ENCODE data around the gene MAD2L2. TPM values are rescaled to one million over a fixed set of nuclear protein-coding genes. Genes with fewer than 3 reads are reported as not detected.
A peak's percentile ranks its signal among the peaks of the same experiment; 100 is the strongest.

The MAD2L2 gene
- total and polyA plus RNA-seq, 2 experiments from 2014 or later = 92.7 to 115 TPM

- no peaks in the 10 kb centered on the region for H3K9me3 ChIP-seq (ENCODE audit: low read depth)
- no peak overlapping the region for H3K27ac ChIP-seq
- H3K4me3 ChIP-seq = peak overlapping the region; percentile 65
- H3K36me3 ChIP-seq = peaks cover 6% of the 10 kb centered on the region
- TF ChIP-seq CTCF (IDR thresholded peaks at IDR 0.05; ENCODE audit: low read depth, low read length) = no peak
- no peak for DNase-seq (ENCODE audit: low read depth in 1 of 2, low spot score in 1 of 2)
- peaks cover 22% of the 10 kb centered on the region for H3K27me3 ChIP-seq
- peaks cover 6% of the 10 kb centered on the region for H3K4me1 ChIP-seq (ENCODE audit: low read depth)
Observed at GRCh38 chr1:11653861-11654136, 27.1 kb downstream of the MAD2L2 start.

GRCh38 chr1:11653101-11653860, 27.7 kb downstream of the MAD2L2 start:
- no peak for TF ChIP-seq CTCF (IDR thresholded peaks at IDR 0.05; ENCODE audit: low read depth, low read length)
- H3K27ac ChIP-seq = no peak overlapping the region
- DNase-seq (ENCODE audit: low read depth in 1 of 2, low spot score in 1 of 2) = no peak
- peaks cover 6% of the 10 kb centered on the region for H3K4me1 ChIP-seq (ENCODE audit: low read depth)
- peaks cover 22% of the 10 kb centered on the region for H3K27me3 ChIP-seq
- H3K36me3 ChIP-seq = peaks cover 6% of the 10 kb centered on the region
- H3K9me3 ChIP-seq (ENCODE audit: low read depth) = no peaks in the 10 kb centered on the region
- H3K4me3 ChIP-seq = no peak overlapping the region

- H3K36me3 ChIP-seq = peaks cover 4% of the 10 kb centered on the region
- no peak for DNase-seq (ENCODE audit: low read depth in 1 of 2, low spot score in 1 of 2)
- H3K4me3 ChIP-seq = no peak overlapping the region
- H3K9me3 ChIP-seq (ENCODE audit: low read depth) = no peaks in the 10 kb centered on the region
- peaks cover 22% of the 10 kb centered on the region for H3K27me3 ChIP-seq
- peaks cover 6% of the 10 kb centered on the region for H3K4me1 ChIP-seq (ENCODE audit: low read depth)
- TF ChIP-seq CTCF (IDR thresholded peaks at IDR 0.05; ENCODE audit: low read depth, low read length) = no peak
- H3K27ac ChIP-seq = no peak overlapping the region
Observed at GRCh38 chr1:11652203-11652780, 28.7 kb downstream of the MAD2L2 start.

- no peak for TF ChIP-seq CTCF (IDR thresholded peaks at IDR 0.05; ENCODE audit: low read depth, low read length)
- Histone ChIP-seq H3K9me3 (ENCODE audit: low read depth) (no peaks in the 10 kb centered on the region), H3K27me3 (peaks cover 22% of the 10 kb centered on the region), H3K4me3 (no peak overlapping the region), H3K27ac (no peak overlapping the region), H3K36me3 (no peaks in the 10 kb centered on the region), H3K4me1 (ENCODE audit: low read depth) (peaks cover 6% of the 10 kb centered on the region)
- no peak for DNase-seq (ENCODE audit: low read depth in 1 of 2, low spot score in 1 of 2)
Observed at GRCh38 chr1:11651017-11651416, 29.9 kb downstream of the MAD2L2 start.

GRCh38 chr1:11650331-11650991, 30.5 kb downstream of the MAD2L2 start:
- H3K4me1 ChIP-seq (ENCODE audit: low read depth) = peaks cover 1% of the 10 kb centered on the region
- TF ChIP-seq CTCF (IDR thresholded peaks at IDR 0.05; ENCODE audit: low read depth, low read length) = peak; percentile 71
- H3K27ac ChIP-seq = no peak overlapping the region
- H3K27me3 ChIP-seq = peaks cover 22% of the 10 kb centered on the region
- DNase-seq (ENCODE audit: low read depth in 1 of 2, low spot score in 1 of 2) = peak; percentile 81 to 85
- H3K4me3 ChIP-seq = no peak overlapping the region
- no peaks in the 10 kb centered on the region for H3K36me3 ChIP-seq
- H3K9me3 ChIP-seq (ENCODE audit: low read depth) = no peaks in the 10 kb centered on the region

All from cardiac muscle cell (in vitro differentiated cells and primary cell).